Femur (tissue), 1 donor: ENCODE measurements around the gene ARVCF.
A peak's percentile ranks its signal among the peaks of the same experiment; 100 is the strongest.

ENCODE experiments used
- DNase-seq: peaks from one replicate; pipeline ENCODE4 v3.0.0-alpha.2; 2017

ARVCF gene

DNA sequence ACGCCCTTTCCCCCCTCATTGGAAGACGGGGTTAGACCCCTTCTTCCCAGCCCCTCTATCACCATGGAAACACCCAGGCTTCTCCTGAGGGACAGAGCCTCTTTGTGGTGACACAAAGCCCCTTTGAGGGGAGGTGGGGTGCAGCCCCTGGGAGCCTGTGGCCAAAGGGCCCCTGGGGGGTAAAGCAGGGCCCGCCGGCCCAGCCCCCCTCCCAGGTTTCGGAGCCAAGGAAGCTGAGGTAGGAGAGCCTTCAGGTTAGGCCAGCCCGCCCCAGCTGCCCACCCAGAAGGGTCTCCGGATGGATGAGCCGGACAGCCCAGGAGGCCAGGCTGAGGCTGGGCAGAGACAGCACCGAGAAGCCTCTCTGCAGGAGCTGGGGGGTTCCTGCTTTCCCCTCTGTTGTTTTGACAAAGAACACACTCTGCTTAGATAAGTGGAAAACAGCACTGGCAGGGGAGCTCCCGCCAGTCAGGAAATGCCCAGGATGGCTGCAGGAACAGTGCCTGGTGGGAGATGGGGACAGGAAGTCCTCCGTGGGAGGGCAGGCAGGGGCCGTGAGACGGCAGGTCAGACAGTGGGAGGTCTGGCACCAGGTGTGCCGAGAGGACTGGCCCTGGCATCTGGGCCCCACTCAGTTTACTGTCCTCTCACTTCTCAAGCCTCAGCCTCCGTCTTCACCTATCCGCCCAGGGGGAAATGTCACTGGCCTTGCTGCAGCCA lies 18.2 kb downstream of the ARVCF start:
- DNase-seq, result peak; percentile 31

DNA sequence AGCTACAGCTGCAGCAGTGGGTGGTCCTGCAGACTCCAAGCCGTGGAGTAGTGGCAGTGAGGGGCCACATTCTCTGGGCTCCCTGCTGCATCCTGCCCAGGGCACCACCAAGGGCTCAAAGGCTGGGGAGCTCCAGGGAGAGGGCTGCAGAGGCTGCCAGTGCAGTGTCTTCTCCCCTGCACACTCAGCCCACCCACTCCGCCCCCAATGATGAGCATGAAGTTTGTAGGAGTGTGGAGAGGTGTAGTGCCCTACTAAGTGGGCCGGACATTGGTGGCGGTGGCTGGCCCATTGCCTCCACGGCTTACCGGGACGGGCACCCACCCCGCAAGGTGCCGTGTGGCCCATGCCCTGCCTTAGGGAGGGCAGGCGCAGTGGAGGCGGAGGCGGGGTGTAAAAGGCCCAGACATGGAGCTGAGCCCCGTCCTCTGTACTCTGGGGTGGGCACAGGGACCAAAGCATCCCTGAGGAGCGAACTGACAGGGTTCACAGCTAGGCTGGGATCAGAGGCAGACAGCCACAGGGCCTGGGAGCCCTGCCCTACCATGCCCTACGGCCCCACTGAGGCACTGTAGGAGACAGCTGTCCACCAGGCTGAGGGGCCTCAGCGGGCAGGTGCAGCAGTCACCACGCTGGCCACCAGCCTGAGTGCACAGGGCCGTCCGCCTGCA lies 18.9 kb downstream of the ARVCF start:
- DNase-seq, result no peak

DNA sequence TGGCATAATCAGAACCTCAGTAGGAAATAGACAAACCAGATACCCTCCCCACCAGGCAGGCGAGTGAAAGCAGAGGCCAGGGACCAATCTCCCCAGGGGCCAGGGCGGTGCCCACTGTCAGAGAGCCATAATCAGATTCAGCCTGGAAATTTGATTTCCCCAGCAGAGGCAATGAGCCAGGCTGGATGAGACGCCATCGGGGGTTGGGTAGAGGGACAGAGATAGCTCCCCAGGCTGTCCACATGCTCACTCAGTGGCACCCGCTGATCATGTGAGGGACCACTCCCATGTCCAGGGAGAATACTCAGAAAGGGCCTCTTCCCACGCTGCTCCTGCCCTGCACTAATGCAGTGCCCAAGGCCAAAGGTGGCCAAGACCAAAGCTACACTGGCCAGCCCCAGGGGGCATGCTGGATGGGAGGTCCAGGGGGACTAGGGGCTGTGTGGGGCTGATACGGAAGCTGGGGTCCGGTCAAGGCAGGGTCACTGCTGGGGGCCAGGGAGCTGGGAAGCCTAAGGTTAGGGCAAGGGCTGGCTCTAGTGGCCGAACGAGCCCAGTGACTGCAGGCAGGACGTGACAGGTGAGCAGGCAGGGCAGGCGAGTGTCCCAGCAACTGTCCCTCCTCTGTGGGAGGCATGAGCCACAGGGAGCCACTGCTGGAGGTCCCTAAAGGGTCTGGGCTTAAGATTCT lies 19.8 kb downstream of the ARVCF start:
- DNase-seq, result peak; percentile 48

DNA sequence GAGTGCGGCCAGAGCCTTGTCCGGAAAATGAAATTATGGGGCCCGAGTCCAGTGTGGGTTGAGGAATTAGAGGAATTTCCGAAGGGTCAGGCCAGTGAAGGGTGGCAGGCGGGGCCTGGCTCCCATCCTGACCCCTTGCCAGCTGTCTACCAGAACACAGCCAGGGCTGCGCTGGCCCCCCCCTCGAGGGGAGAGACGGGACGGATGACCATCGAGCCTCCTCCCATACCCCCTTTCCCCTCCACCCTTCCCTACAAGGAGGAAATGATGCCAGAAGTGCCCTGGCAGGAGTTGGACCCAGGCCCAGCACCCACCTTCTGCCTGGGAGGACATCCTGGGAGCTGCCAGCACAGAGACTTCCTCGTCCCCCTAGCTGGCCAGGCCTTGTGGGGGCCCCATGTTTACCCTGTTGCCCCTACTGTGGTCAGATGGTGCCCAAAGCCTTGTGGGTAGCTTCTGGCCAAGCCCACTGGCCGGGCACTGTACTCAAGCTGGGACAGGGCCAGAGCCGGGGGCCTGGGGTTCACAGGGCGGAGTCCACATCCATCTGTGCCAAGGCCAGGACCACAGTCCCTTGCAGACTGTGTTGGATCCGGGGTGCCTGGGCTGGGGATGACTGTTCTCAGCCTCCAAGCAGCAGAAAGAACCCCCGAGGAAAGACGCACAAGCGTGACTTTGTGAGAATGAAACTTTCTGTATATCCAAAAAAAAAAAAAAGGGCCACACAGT lies 20.8 kb downstream of the ARVCF start:
- peak; percentile 89 for DNase-seq

DNA sequence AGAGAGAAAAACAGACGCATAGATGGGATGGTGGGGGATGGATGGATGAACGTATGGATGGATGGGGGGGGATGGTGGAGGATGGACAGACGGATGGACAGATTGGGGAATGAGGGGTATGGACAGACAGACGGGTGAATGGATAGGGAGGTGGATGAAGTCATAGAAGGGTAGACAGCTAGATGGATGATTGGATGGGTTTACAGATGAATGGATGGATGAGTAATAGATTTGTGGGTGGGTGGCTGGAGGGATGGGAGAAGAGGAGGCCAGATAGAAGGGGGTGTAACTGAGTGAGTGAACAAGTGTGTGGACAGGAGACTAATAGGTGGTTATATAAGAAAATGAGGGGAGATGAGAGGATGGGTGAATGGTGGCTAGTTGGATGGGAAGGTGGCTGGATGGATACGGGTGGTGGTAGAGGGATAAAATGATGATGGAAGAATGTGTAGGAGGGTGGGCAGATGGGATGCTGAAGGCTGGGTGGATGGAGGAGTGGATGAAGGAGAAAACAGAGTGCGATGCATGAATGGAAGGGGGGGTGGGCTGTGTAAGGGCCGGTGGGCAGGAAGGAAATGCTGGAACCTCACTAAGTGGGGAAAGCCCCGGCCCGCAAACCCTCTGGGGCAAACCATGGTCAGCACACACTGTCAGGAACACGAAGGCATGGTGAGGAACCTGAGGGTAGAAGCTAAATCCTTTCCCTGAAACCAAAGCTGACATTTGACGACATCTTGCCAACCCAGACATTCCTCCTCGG lies 21.6 kb downstream of the ARVCF start:
- no peak for DNase-seq

DNA sequence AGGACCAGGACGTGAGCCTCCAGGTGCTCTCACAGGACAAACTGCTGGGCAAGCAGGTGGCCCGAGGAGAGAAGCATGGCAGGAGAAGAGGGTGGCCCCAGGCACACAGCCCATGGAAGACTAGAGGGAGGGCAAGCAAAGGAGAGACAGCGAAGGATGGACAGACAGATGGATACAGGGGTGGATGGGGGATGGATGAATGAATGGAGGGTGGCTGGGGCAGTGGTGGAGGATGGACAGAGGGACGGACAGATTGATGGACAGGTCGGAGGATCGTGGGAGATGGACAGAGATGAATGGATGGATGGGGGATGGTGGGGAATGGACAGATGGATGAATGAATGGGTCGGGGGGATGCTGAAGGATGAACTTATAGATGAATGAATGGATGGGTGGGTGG lies 22.7 kb downstream of the ARVCF start:
- DNase-seq, result no peak

DNA sequence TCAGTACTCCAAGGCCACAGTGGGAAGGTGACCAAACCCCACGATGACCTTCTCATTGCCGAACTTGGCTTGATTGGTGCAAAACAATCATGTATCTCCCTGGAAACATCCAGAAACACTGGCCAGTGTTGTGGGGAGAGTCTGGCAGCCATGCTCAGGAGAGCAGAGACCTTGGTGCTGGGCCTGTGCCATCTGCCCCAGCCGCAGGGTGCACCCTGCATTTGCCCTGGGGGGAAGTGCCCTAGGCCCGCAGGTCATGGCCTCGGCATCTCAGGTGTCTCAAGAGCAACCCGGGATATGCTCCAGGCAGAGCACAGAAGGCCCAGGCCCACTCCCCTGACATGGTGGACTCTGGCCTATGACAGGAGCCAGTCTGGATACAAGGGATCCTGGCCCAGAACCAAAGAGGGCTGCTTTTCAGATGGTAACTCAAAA lies 23.7 kb downstream of the ARVCF start:
- DNase-seq, result peak; percentile 19

DNA sequence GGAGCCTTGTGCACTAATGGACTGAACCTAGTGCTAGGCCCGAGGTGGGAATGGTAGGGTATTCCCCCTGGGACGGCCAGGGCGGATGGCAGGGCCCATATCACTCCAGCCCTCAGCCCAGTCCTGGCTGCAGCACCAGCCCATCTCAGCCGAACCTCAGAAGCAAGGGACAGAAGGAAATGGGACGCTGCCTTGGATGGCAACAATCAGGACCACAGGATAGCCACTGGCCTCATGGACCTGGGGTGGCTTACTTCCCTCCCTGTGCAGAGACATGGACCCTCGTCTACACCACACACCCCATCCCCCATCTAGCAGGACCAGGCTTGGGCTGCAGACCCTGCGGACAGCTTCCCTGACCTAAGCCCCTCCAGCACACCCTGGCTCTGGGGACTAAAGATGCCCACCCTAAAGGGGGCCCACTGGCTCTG lies 24.1 kb downstream of the ARVCF start:
- no peak for DNase-seq

DNA sequence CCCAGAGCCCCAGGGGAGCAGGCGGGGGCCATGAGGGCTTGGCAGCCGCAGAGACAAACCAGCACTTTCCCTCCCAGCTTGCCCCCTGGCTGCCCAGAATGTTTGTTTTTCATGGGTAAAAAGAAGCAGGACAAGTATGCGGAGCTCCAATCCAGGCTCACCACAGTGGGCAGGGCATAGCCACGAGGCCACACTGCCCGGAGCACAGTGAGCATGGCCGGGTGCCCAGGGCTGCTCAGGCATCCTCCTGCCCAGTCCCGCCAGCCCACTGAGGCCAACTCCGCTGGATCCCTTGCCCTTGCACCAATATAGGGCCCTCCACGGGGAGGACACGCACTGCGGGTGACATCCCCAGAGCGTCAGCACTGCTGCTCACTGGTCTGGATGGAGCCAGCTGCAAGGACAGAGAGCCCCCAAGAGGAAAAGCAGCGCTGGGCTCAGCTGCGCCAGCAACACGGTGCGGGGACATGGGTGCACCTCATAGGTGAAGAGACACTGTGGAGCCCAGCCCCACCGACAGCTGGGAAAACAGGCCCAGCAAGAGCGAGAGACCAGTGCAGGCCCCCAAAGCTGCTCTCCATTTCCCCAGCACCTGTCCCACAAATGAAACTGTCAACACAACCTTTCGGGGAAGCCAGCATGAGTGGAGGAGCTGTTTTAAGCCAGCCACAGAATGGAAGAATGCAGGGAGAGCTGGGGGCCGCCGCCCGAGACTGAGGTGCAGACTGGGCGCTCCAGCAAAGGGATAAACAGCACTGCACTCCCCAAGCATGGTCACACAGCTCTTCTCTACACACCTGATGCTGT lies 24.8 kb downstream of the ARVCF start:
- peak; percentile 74 for DNase-seq

DNA sequence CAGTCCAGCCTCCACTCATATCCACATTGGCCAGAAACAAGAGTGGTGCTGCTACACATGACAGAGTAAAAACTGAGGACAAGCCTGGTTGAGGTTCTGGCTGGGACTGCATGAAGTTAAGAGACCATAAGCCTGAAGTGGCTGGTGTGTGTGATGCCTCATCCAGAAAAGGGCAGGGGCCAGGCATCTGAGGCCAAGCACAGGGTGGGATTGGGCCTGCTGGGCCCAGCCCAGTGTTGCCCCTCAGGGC lies 25.3 kb downstream of the ARVCF start:
- no peak for DNase-seq

DNA sequence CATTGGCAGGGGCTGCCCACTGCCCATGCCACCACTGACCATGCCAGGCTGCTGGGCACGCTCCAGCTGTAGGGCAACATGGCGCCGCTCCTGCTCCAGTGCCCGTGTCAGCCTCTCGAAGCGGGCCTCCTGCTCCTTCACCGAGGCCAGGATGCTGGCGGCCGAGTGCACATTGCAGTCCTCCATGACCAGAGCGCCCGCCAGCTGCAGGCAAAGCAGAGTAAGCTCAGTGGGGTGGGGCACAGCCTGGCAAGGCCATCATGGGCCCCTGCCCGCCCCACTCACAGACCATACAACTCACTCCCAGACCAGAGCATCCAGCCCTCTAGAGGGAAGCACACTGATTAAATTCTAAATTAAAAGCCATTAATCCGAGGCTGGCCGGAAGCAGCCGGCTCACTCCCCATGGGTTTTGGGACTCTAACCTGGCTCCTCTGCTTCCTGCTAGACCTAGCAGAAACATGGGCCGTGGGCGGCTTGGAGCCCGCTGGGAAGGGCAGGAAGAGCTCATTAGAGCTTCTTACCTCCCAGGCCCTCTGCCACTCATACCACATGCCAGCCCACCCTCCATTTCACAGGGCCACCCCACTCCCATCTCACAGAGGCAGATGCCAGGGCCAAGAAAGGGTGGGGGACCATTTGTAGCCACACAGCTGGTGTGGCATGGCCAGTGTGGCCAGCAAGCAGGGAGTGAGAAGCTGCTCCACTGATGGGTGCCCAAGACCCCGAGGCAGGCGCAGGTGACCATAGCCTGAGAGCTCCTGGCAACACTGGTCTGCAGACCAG lies 25.8 kb downstream of the ARVCF start:
- DNase-seq, result peak; percentile 34

DNA sequence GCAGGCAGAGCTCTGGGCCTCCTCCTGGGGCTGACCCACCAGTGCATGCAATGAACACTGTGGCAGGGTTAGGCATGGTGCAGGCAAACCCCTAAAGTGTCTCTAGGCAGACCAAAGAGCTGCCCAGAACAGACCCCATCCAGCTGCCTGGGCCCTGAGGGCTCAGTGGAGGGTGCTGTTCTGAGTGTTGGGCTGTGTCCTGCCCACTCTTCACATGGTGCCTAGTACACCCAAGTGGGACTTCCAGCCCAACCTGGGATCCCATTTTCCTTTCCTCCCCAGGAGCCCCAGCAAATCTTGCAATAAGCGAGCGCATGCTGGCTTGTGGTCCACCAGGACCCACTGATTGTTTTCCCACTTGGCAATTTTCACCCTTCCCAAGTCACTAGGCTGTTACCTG lies 26.4 kb downstream of the ARVCF start:
- peak; percentile 8 for DNase-seq

DNA sequence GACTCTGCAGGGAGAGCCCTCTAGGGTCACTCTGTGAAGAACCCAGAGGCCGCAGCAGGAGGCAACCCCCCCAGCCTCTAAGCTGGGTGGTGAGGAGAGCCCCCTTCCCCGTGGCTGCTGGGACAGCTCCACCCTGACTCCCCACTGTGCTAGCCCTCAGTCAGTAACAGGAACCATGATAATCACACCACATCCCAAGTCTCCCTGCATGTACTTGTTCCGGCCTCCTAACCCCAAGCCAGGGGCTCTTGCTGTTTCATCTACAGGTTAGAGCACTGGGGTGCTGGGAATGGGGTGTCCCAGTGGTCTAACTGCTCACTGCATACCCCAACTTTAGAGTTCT lies 26.9 kb downstream of the ARVCF start:
- DNase-seq, result peak; percentile 9

DNA sequence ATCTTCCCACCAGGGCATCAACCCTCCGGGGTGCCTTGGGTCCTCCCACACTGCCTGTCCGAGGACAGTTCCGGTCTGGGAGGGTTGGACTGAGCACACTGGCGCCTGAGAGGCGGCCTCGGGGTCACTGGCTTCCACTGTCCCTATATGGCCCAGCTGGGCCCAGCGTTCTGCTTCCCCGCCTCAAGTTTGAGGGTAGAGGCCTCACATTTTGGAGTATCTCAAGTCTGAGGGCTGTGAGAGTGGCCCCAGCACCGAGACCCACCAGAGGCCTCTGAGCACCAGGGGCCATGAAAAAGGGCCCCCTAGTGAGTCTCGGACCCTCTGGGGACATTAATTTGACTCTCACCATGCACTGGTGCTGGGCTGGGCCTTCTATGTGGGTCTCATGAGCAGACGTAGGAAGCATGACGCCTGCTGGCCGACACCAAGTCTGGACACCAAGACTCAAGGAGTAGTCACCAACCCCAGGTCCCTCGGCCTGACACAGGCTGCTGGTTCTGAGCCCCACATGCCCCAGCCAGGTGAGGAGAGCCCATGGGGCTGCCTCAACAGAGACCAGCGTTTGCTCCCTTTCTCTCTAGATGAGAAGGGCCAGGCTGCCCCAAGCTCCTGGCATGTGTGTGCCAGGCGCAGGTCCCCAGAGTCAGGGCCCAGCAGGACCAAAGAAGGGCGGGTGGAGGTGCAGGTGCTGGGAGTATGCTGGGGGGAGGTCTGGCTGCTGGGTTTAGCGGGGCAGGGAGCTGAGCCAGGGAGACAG lies 27.5 kb downstream of the ARVCF start:
- peak; percentile 40 for DNase-seq

DNA sequence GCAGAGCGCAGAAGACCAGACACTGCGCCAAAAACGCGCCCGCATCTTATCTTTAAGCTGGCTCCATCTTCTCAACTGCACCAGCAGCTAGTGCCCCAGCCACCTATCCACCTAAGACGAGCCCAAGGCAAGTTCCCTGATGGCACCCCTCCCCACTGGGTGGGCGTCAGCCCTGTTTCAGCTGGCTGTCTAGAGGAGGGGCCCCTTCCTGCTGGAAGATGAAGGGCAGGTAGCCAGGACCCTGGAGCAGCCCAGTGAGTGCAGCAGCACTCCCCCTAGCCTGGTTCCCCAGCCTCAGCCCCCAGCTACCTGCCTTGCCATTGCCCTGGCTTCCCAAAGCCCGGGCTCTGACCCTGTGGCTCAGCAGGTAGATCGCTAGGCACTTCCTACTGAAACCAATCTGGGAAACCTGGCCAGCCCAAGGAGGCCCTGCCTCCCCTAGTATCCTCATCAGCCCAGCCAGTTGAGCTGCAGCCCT lies 28.3 kb downstream of the ARVCF start:
- no peak for DNase-seq

DNA sequence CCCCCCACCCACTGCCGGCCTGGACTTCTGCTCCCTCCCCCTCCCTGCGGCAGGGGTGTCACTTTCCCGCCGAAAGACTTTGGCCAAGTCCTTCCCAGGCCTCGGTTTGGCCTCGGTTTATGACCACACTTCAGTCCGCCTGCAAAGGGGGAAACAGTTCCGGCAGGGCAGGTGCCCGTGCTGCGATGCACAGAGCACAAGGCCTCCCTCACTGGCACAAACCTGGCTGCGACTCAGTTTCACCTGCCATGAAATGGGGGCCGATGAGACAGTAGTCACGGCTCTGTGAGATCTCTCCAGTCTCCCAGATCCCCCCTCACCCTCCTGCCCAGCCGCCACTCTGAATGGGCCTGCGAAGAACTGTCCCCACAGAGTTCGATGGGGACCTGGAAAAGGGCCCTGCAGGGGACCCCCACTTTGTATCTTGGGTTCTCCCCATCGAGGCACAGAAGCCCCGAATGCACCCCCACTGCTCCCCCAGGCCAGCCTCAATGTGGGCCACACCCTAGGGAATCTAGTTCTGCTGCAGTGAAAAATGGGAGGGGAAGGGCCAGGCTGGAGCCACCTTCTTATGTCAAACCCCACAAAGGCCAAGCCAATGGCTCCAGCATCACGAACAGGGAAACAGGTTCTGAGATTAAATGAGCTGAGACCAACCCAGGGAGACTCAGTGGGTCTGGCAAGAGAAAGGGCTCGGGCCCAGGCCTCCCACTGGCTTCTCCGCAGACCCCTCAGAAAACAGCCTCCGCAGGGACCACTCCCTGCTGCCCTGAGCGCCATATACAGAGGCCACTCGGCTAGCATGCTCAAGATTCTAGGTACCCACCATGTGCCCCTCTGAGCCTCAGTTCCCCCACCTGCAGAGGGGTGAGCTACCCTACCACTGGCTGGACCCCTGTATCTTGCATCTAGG lies 29.0 kb downstream of the ARVCF start:
- no peak for DNase-seq

DNA sequence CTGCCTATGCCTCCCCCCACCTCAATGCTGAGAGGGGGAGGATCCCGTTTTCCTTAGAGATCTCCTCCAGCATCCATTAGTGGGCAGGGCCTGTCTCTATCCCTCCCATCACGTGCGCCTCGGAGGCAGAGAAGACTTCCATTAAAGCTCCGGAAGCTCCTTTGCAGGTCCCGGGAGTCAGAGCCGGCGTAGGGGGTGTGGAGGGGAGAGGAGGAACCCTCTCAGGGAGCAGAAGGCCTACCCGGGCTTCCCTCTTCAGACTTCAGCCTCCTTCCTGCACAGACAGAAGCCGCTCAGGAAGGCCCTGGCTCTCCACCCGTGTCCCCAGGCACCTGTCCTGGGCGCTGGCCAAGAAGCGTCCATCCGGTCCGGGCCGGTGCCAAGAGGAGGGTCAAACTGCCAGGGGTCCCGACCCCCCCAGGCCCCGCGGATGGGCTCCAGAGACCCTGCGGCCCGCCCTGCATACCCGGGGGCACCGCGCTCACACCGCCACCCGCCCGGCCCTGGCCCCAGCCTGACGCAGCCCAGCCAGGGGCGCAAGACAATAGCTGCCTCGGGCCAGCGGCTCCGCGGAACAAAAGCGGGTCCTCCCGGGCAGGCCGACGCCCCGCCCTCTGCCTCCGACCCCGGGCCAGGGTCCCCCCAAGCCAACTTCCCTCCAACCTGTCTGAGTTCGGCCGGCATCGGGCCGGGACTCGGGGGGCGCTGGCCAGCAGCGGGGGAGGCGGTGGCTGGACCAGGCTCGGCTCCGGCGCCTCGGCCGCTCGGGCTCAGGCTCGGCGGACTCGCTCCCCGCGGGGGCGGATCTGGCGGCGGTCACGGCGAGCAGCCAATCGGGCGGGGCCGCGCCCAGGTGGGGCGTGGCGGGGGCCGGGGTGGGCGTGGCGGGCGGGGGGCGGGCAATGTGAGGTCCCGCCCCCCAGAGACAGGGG lies 29.9 kb downstream of the ARVCF start:
- peak; percentile 88 for DNase-seq

DNA sequence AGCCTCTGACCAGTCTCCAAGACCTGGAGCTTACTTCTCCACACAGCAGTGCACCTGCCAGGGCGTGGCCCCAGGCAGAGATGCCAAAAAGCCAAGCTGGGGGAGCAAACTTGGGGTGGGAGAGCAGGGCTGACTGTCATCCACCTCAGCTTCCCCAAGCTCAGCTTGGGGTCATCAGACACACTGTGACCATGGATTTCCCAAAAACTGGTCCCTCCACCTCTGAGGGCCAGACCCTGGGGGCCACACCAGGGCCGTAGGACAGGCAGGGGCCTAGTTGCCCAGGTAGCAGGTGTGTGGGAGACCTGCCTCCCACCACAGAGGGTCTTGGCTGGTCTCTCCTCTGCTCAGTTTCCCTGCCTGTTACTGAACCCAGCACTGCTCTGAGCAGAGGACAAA lies 30.6 kb downstream of the ARVCF start:
- no peak for DNase-seq
